ENCODE data around the gene STAMBPL1.

STAMBPL1 gene

DNA sequence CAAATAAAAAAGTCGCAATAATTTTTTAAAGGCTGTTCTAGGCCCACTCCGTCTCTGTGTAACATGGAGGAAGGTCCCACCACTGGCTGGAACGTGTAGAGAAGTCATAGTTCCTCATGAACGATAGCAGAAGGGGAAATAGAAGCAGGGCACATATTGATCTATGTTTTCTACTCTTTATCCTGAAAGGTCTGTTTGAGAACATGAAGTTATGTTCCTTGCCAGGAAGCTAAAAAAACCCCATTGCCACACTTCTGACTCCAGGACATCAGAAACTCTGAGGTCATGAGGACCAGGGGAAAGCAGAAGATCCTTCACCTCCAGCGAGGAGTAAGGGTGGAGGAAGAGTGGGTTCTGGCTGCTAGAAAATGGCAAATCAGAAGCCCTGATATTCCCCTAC is 39.2 kb upstream of the STAMBPL1 start:
- Histone ChIP-seq H3K9me3 (ENCODE audit: insufficient read depth, low read depth, low read length) (no peaks in the 10 kb centered on the region), H3K27ac (ENCODE audit: low read length) (no peak overlapping the region), H3K36me3 (ENCODE audit: insufficient read depth, low read depth, low read length) (no peaks in the 10 kb centered on the region)

DNA sequence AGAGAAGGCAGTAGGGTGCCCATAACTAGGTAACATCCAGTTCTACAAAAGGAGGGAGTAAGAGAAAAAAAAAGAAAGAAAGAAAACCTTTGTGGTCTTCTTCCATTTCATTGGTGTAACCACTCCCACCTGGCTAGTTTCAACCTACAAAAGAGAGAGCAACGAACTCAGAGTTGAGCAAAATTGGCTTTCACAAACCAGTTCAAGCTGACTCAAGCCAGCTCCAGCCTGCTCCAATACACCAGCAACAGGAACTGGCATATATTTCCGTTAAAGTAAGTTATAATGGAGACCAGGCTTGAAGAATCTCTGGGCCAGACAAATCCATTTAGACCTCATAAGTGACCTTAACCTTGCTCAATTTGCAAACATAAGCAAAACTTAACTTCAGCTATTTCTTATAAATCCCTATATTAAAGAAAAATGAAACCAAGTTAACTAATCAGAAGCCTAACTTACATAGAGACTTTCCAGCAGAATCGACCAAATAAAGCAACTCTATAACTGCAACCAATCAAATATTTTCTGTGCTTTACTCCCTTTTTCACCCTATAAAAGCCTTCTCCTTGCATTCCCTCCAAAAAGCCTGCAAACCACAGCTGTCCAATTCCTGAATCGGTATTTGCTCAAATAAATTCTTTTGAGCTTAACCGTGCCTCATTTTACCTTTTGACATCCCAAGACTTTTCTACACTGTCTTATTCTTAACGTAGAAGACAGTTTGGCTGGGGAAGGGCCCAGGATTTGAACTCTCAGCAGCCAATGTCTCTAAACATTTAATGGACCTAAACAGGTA is 38.5 kb upstream of the STAMBPL1 start:
- no peak overlapping the region for H3K27ac ChIP-seq (ENCODE audit: low read length)
- H3K27me3 ChIP-seq (ENCODE audit: insufficient read depth, low read length), result 0 out of 2 replicates have a peak, but pooled peaks cover 5% of the 10 kb centered on the region
- H3K4me3 ChIP-seq (ENCODE audit: low read length), result no peak overlapping the region
- H3K4me1 ChIP-seq (ENCODE audit: insufficient read depth, low read length), result no peaks in the 10 kb centered on the region
- no peaks in the 10 kb centered on the region for H3K9me3 ChIP-seq (ENCODE audit: insufficient read depth, low read depth, low read length)
- H3K9ac ChIP-seq (ENCODE audit: low read depth, low read length), result no peak overlapping the region
- H3K36me3 ChIP-seq (ENCODE audit: insufficient read depth, low read depth, low read length), result no peaks in the 10 kb centered on the region

More for the DNA sequence above, 39.2 kb upstream of the STAMBPL1 start:
- H3K4me3 ChIP-seq (ENCODE audit: low read length), result no peak overlapping the region
- H3K9ac ChIP-seq (ENCODE audit: low read depth, low read length), result no peak overlapping the region
- H3K4me1 ChIP-seq (ENCODE audit: insufficient read depth, low read length), result no peaks in the 10 kb centered on the region
- 0 out of 2 replicates have a peak, but pooled peaks cover 5% of the 10 kb centered on the region for H3K27me3 ChIP-seq (ENCODE audit: insufficient read depth, low read length)

DNA sequence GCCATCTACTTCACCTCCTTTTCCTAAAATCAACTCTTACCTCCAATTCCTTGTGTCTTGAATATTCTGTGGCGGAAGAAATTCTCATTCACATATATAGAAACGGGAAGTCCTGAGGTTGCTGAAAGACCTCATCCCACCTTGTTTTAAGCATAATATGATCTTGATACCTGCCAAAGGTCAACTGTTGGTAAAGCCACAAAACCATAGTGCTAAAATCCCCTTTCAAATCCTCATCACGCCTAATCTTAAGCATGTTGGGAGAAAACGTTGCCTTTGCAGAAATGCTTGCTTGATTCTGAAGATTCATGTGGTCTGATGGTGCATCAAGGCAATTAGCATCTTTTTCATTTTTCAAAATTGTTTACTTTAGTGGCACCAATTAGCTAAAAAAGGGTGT is 36.9 kb upstream of the STAMBPL1 start:
- Histone ChIP-seq H3K27me3 (ENCODE audit: insufficient read depth, low read length) (no peaks in the 10 kb centered on the region), H3K9ac (ENCODE audit: low read depth, low read length) (no peak overlapping the region), H3K4me1 (ENCODE audit: insufficient read depth, low read length) (no peaks in the 10 kb centered on the region; the same call in 1 of the 2 replicates), H3K27ac (ENCODE audit: low read length) (no peak overlapping the region), H3K4me3 (ENCODE audit: low read length) (no peak overlapping the region), H3K36me3 (ENCODE audit: insufficient read depth, low read depth, low read length) (no peaks in the 10 kb centered on the region), H3K9me3 (ENCODE audit: insufficient read depth, low read depth, low read length) (no peaks in the 10 kb centered on the region)

DNA sequence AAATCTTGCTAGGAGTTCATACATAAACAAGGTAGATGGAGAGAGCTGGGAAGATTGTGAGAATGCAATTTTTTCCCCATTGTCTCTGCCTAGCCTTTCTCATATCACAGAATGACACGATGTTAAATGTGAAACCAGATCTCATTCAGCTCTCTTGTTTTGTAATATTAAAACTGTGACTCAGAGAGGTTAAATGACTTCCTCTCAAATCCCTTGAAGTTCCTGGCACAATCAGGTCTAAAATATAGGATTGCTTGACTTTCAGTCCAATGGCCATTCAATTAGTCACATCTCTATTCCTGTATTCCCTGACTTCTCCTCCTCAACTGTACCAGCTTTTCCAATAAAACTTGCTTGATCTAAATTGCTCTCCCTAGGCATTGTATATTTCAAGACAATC is 31.5 kb upstream of the STAMBPL1 start:
- Histone ChIP-seq H3K9ac (ENCODE audit: low read depth, low read length) (no peak overlapping the region), H3K4me1 (ENCODE audit: insufficient read depth, low read length) (peaks cover 4% of the 10 kb centered on the region; the same call in 1 of the 2 replicates), H3K9me3 (ENCODE audit: insufficient read depth, low read depth, low read length) (no peaks in the 10 kb centered on the region), H3K27ac (ENCODE audit: low read length) (no peak overlapping the region), H3K4me3 (ENCODE audit: low read length) (no peak overlapping the region), H3K27me3 (ENCODE audit: insufficient read depth, low read length) (no peaks in the 10 kb centered on the region), H3K36me3 (ENCODE audit: insufficient read depth, low read depth, low read length) (no peaks in the 10 kb centered on the region)

DNA sequence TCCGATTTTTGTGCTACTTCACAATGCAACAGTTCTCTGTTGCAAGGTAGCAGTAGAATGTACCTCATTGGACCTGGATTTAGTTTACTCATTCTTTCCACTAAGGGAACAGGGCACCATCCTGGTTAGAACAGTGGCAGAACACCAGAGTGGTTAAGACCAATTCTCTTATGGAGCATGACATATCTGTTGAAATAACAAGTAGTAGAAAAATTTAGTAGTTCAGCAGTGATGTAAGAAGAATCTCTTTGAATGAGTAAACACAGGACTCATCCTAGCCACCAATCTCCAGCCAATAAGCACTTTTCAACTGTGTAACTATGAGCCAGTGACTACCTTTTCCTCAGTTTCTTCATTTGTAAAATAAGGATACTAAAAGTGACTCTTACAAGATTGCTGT is 30.8 kb upstream of the STAMBPL1 start:
- H3K36me3 ChIP-seq (ENCODE audit: insufficient read depth, low read depth, low read length), result no peaks in the 10 kb centered on the region
- no peak overlapping the region for H3K27ac ChIP-seq (ENCODE audit: low read length)
- no peak overlapping the region for H3K4me3 ChIP-seq (ENCODE audit: low read length)
- H3K9ac ChIP-seq (ENCODE audit: low read depth, low read length), result no peak overlapping the region
- no peaks in the 10 kb centered on the region for H3K9me3 ChIP-seq (ENCODE audit: insufficient read depth, low read depth, low read length)
- peaks cover 4% of the 10 kb centered on the region; the same call in 1 of the 2 replicates for H3K4me1 ChIP-seq (ENCODE audit: insufficient read depth, low read length)
- H3K27me3 ChIP-seq (ENCODE audit: insufficient read depth, low read length), result no peaks in the 10 kb centered on the region

DNA sequence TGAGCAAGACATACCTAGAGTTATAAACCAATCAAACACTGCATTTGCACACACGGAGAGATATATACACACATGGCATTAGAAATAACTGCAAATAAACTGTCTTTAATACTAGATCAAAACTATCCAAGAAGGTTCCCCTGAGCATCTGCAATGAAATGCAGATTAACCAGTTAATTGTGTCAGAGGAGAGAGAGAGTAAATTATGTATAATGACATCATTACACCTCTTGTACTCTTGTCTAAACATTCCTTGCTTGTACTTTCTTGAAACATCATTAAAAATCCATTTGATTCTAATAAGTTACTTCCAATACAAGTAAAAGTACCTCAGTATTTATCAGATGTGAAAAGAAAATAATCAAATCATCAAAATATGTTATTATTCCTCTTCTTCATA is 29.3 kb upstream of the STAMBPL1 start:
- H3K36me3 ChIP-seq (ENCODE audit: insufficient read depth, low read depth, low read length), result no peaks in the 10 kb centered on the region
- peaks cover 4% of the 10 kb centered on the region; the same call in 1 of the 2 replicates for H3K4me1 ChIP-seq (ENCODE audit: insufficient read depth, low read length)
- H3K9me3 ChIP-seq (ENCODE audit: insufficient read depth, low read depth, low read length), result no peaks in the 10 kb centered on the region
- H3K4me3 ChIP-seq (ENCODE audit: low read length), result no peak overlapping the region
- no peak overlapping the region for H3K9ac ChIP-seq (ENCODE audit: low read depth, low read length)
- H3K27ac ChIP-seq (ENCODE audit: low read length), result no peak overlapping the region
- H3K27me3 ChIP-seq (ENCODE audit: insufficient read depth, low read length), result no peaks in the 10 kb centered on the region

DNA sequence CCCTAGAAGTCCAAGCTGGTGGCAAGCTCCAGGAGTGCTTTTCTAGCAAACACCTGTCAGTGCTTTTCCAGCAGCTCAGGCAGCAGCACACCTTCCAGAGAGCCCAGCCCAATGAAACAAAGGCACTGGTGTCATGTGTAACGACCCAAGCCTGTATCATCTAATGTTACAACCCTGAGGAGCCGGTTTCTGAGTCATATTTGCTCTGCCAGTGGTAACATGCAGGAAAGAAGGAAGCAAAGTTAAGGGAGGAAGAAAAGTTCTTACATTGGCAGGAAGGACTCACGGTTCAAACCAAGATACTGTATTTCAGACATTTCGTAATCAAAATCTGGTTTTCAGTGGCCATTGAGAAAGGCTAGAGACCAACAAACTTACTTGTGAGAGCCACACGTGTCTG is 28.3 kb upstream of the STAMBPL1 start, which contains the start of gene ANKRD22:
Gene ANKRD22 (minus strand): TSS at position 139 of the 400 bp plus-strand sequence. CDS start 237 bp downstream, outside the sequence.
- H3K4me1 ChIP-seq (ENCODE audit: insufficient read depth, low read length), result peaks cover 4% of the 10 kb centered on the region; the same call in 1 of the 2 replicates
- no peaks in the 10 kb centered on the region for H3K27me3 ChIP-seq (ENCODE audit: insufficient read depth, low read length)
- H3K4me3 ChIP-seq (ENCODE audit: low read length), result no peak within 1 kb of the TSS
- H3K9ac ChIP-seq (ENCODE audit: low read depth, low read length), result no peak within 1 kb of the TSS
- no peaks in the 10 kb centered on the region for H3K36me3 ChIP-seq (ENCODE audit: insufficient read depth, low read depth, low read length)
- H3K27ac ChIP-seq (ENCODE audit: low read length), result no peak within 1 kb of the TSS
- H3K9me3 ChIP-seq (ENCODE audit: insufficient read depth, low read depth, low read length), result no peaks in the 10 kb centered on the region

DNA sequence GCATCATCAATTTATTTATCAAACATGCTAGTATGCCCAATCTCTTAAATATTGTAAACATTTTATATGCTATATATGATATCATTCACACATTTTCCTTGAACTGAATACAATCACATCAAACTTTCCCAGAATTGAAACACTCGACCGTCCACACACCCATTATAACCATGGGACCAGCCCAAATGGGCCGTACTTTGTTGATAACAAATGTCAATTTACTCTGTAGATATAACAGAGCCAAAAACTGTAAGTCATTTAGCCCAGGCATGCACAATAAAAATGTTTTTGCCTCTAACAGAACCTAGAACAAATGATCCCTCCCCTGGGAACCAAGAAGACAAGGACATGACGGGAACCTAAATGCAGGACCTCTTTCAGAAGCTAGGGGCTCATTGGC is 27.7 kb upstream of the STAMBPL1 start:
- Histone ChIP-seq H3K27ac (ENCODE audit: low read length) (no peak overlapping the region), H3K4me1 (ENCODE audit: insufficient read depth, low read length) (peaks cover 4% of the 10 kb centered on the region; the same call in 1 of the 2 replicates), H3K4me3 (ENCODE audit: low read length) (no peak overlapping the region)

DNA sequence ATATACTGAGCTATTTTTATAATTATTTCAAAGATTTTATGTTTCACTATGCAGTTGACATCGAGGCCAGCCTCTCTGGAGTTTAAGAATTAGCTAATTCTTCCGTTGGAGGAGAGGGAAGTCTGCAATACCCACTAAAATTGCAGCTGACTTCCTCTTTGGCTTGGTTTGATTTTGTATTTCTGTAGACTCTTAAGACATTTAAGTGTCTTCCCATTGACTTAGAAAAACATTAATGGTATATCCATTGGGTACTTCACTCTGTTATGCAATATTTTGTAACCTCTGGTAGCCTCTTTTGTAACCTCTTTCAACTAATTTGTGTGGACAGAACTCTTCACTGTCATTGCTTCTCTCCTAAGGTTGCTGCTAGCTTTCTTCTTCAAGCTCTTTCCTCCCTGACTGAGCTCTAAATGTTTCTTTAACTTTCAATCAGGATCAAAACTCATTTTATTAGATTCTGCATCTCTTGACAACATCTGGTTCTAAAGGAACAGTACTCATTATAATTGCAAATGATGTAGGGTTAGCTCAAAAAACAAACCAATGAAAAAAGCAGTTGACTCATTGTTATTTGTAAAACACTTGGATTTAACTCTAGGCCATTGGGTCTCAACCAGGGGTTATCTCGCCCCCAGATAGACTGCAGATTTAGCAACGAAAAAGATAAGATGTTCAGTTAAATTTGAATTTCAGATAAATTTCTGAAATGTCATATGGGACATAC is 26.7 kb upstream of the STAMBPL1 start:
- no peak overlapping the region for H3K9ac ChIP-seq (ENCODE audit: low read depth, low read length)
- H3K9me3 ChIP-seq (ENCODE audit: insufficient read depth, low read depth, low read length), result no peaks in the 10 kb centered on the region
- H3K36me3 ChIP-seq (ENCODE audit: insufficient read depth, low read depth, low read length), result no peaks in the 10 kb centered on the region
- no peaks in the 10 kb centered on the region for H3K27me3 ChIP-seq (ENCODE audit: insufficient read depth, low read length)
- no peak overlapping the region for H3K4me3 ChIP-seq (ENCODE audit: low read length)
- H3K27ac ChIP-seq (ENCODE audit: low read length), result no peak overlapping the region
- H3K4me1 ChIP-seq (ENCODE audit: insufficient read depth, low read length), result peaks cover 4% of the 10 kb centered on the region; the same call in 1 of the 2 replicates

More for the DNA sequence above, 27.7 kb upstream of the STAMBPL1 start:
- Histone ChIP-seq H3K9me3 (ENCODE audit: insufficient read depth, low read depth, low read length) (no peaks in the 10 kb centered on the region), H3K36me3 (ENCODE audit: insufficient read depth, low read depth, low read length) (no peaks in the 10 kb centered on the region), H3K27me3 (ENCODE audit: insufficient read depth, low read length) (no peaks in the 10 kb centered on the region), H3K9ac (ENCODE audit: low read depth, low read length) (no peak overlapping the region)

DNA sequence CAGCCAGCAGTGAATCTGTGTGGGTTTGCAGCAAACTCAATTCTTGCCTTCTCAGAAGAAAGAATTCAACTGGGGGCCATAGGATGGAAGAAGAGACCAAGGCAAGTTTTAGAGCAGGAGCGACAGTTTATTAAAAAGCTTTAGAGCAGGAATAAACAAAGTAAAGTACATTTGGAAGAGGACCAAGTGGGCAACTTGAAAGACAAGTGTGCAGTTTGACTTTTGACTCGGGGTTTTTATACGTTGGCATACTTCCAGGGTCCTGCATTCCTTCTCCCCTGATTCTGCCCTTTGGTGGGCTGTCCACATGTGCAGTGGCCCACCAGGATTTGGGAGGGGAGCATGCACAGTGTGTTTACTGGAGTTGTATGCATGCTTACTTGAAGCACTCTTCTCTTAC is 25.4 kb upstream of the STAMBPL1 start:
- no peak overlapping the region for H3K9ac ChIP-seq (ENCODE audit: low read depth, low read length)
- H3K4me1 ChIP-seq (ENCODE audit: insufficient read depth, low read length), result peaks cover 4% of the 10 kb centered on the region; the same call in 1 of the 2 replicates
- H3K27me3 ChIP-seq (ENCODE audit: insufficient read depth, low read length), result no peaks in the 10 kb centered on the region
- H3K36me3 ChIP-seq (ENCODE audit: insufficient read depth, low read depth, low read length), result no peaks in the 10 kb centered on the region
- no peaks in the 10 kb centered on the region for H3K9me3 ChIP-seq (ENCODE audit: insufficient read depth, low read depth, low read length)
- no peak overlapping the region for H3K4me3 ChIP-seq (ENCODE audit: low read length)
- no peak overlapping the region for H3K27ac ChIP-seq (ENCODE audit: low read length)

DNA sequence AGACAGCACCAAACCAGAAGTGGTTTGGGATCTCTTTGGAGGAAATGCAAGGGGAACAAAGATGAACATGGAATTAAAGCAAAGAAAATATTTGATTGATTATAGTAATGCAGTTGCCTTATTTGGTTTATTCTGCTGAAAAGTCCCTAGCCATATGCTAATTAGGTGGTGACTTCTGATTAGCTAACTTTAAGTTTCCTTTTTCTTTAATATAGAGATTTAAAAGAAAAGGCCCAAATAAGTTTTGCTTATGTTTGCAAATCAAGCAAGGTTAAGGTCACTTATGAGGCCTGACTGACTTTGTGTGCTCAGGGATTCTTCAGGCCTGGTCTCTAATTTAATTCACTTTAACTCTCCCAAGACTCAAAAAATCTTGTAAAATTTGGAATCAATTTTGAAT is 22.2 kb upstream of the STAMBPL1 start:
- Histone ChIP-seq H3K4me1 (ENCODE audit: insufficient read depth, low read length) (no peaks in the 10 kb centered on the region), H3K36me3 (ENCODE audit: insufficient read depth, low read depth, low read length) (no peaks in the 10 kb centered on the region), H3K4me3 (ENCODE audit: low read length) (no peak overlapping the region), H3K9ac (ENCODE audit: low read depth, low read length) (no peak overlapping the region), H3K9me3 (ENCODE audit: insufficient read depth, low read depth, low read length) (no peaks in the 10 kb centered on the region), H3K27ac (ENCODE audit: low read length) (no peak overlapping the region), H3K27me3 (ENCODE audit: insufficient read depth, low read length) (no peaks in the 10 kb centered on the region)

DNA sequence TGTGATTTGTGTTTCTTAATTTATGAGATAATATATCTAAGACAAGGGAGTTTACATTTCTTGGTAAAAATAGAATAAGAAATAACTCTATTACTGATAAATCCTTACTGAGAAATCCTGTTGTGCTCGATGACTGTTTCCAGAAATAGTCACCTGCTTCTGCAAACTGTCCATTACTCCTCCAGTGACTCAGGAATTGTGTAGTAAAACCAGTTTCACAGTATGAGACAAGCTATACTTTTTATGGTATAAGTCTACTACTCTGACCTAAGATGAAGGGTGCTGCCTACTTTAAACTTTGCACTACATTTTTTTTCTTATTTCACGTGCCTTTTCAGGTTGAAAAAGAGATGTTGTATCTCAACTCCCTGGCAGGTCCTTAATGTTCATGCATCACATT is 21.6 kb upstream of the STAMBPL1 start:
- no peaks in the 10 kb centered on the region for H3K4me1 ChIP-seq (ENCODE audit: insufficient read depth, low read length)
- H3K27ac ChIP-seq (ENCODE audit: low read length), result no peak overlapping the region
- H3K27me3 ChIP-seq (ENCODE audit: insufficient read depth, low read length), result no peaks in the 10 kb centered on the region
- no peaks in the 10 kb centered on the region for H3K9me3 ChIP-seq (ENCODE audit: insufficient read depth, low read depth, low read length)
- no peaks in the 10 kb centered on the region for H3K36me3 ChIP-seq (ENCODE audit: insufficient read depth, low read depth, low read length)
- H3K9ac ChIP-seq (ENCODE audit: low read depth, low read length), result no peak overlapping the region
- no peak overlapping the region for H3K4me3 ChIP-seq (ENCODE audit: low read length)
